Breast epithelium (tissue), 3 donors: ENCODE data around the gene SMARCAL1.

ENCODE experiments used
- CTCF ChIP-seq, 3 donors: fragments of 450-650 bp; IDR thresholded peaks; one replicate each; pipeline ENCODE4 v1.5.1; 2016 to 2017; ENCODE audit warnings: antibody characterized with exemption in 3 of 3, mild to moderate bottlenecking in 3 of 3, moderate library complexity in 3 of 3
- POLR2AphosphoS5 ChIP-seq, 3 donors: sonication (generic); formaldehyde crosslinking; IDR thresholded peaks; one replicate each; pipeline ENCODE4 v1.6.1; 2017; ENCODE audit warnings: antibody characterized with exemption in 3 of 3

GRCh38 chr2:216504376-216504762, 92.1 kb downstream of the SMARCAL1 start:
- no peak for TF ChIP-seq POLR2AphosphoS5 (IDR thresholded peaks at IDR 0.05)
- no peak for TF ChIP-seq CTCF (IDR thresholded peaks at IDR 0.05)
